ENCODE measurements around the gene ZBTB5. TPM values are rescaled to one million over a fixed set of nuclear protein-coding genes. Genes with fewer than 3 reads are reported as not detected.

Gene ZBTB5
- polyA plus RNA-seq, 2 of the 4 experiments (the other 2 are of a cell fraction): 12.4 to 18.1 TPM

DNA sequence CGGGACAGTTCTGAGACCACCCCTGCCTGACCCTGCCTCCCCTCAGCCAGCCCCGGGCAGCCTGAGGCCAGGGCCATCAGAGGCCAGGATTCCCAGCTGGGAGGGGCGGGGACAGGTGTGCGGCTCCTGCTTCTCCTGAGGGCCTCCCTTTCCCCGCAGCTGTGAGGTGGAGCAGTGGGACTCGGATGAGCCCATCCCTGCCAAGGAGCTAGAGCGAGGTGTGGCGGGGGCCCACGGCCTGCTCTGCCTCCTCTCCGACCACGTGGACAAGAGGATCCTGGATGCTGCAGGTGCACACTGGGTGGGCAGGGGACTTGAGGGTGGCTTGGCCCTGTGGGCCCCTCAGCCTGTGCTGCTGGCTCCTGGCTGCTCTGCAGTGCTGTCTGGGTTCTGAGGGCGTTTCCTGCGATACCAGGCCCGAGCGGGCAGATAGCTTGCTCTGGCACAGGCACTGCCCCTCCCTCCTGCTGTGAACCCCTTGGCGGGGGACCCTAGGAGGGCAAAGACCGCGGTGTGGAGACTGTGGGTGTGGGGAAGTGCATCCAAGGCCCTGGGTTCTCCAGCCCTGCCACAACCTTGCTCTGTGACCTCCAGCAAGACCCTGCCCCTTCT lies 40.5 kb downstream of the ZBTB5 start:
- peaks cover 26% of the 10 kb centered on the region for H3K4me1 ChIP-seq
- H3K9me3 ChIP-seq: no peaks in the 10 kb centered on the region
- peak overlapping the region; percentile 96 for H3K4me2 ChIP-seq
- TF ChIP-seq, protein P1, sequence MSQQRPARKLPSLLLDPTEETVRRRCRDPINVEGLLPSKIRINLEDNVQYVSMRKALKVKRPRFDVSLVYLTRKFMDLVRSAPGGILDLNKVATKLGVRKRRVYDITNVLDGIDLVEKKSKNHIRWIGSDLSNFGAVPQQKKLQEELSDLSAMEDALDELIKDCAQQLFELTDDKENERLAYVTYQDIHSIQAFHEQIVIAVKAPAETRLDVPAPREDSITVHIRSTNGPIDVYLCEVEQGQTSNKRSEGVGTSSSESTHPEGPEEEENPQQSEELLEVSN (IDR thresholded peaks at IDR 0.05; ENCODE audit: borderline replicate concordance, low read depth): no peak
- TF ChIP-seq ZC3H11A (IDR thresholded peaks at IDR 0.05) (no peak), RNF2 (IDR thresholded peaks at IDR 0.05; ENCODE audit: borderline replicate concordance, low read depth) (no peak), FOXS1 (CRISPR knock-in tag; IDR thresholded peaks at IDR 0.05) (no peak), KDM1A (IDR thresholded peaks at IDR 0.05; ENCODE audit: low read depth) (no peak), HEYL (CRISPR knock-in tag; IDR thresholded peaks at IDR 0.05) (no peak), ZSCAN20 (CRISPR knock-in tag; IDR thresholded peaks at IDR 0.05) (no peak), BHLHE40 (IDR thresholded peaks at IDR 0.05; ENCODE audit: low read depth, low read length) (no peak), NPAS2 (CRISPR knock-in tag; IDR thresholded peaks at IDR 0.05; ENCODE audit: borderline replicate concordance) (no peak), EHF (CRISPR knock-in tag; IDR thresholded peaks at IDR 0.05) (no peak), RAD21 (conservative IDR thresholded peaks at IDR 0.05 in 1 of 2, IDR thresholded peaks at IDR 0.05 in 1 of 2) (no peak), HDAC2 (IDR thresholded peaks at IDR 0.05) (no peak), ESRRA (IDR thresholded peaks at IDR 0.05; ENCODE audit: borderline replicate concordance, low read length) (no peak), CHD2 (IDR thresholded peaks at IDR 0.05; ENCODE audit: low read length, partially characterized antibody) (no peak), MAZ (IDR thresholded peaks at IDR 0.05; ENCODE audit: borderline replicate concordance, low read depth, low read length) (no peak), HOXB5 (CRISPR knock-in tag; IDR thresholded peaks at IDR 0.05) (no peak), KDM5A (IDR thresholded peaks at IDR 0.05) (no peak)
- TF ChIP-seq, protein P2, sequence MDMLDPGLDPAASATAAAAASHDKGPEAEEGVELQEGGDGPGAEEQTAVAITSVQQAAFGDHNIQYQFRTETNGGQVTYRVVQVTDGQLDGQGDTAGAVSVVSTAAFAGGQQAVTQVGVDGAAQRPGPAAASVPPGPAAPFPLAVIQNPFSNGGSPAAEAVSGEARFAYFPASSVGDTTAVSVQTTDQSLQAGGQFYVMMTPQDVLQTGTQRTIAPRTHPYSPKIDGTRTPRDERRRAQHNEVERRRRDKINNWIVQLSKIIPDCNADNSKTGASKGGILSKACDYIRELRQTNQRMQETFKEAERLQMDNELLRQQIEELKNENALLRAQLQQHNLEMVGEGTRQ (IDR thresholded peaks at IDR 0.05): no peak
- ATAC-seq (no peak), DNase-seq (ENCODE audit: low read depth in 1 of 2, low spot score in 1 of 2) (no peak), FAIRE-seq (no peak)
- H3K27ac ChIP-seq: peak overlapping the region in 1 of 2 experiments; percentile 92; a peak in 2 of 6 replicates
- H3K4me3 ChIP-seq: peak overlapping the region; percentile 85; the same call in 1 of the 3 replicates
- ChIA-PET CTCF (interaction anchor here (0.6 to 5.0 kb wide), 5 partner anchors 9 to 48 kb away, joined by 3 to 35 read pairs (median 3); no protein-coding TSS in a partner anchor), POLR2A (interaction anchor here (3.6 kb wide), 1 partner anchor 41 kb away, joined by 28 read pairs; the partner anchor contains the start of gene ZBTB5)
- over 99% methylated on average over 13 of the region's 18 CpGs for WGBS (ENCODE audit: missing lambda C conversion rate)

DNA sequence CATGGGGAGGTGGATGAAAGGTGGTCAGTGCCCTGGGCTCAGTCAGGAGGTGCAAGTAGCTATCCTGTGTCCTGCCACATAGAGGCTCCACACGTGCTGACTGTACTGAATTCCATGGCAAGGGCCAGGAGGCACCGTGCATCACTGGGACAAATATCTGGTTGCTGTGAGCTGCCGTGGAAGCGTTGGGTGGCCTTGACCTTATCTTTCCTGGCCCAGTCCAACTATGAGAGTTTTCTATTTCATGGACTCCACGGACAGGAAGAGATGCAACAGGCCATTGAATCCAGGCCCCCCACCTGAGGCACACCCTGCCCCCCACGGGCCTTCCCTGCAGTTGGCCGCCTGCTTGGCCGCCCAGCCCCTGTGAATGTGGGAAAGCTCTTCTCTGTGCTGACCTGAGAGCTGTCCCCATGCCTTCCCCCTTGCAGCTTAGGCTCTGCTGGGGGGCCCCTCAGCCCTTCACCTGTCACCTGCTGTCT lies 41.0 kb downstream of the ZBTB5 start:
- ATAC-seq: no peak
- TF ChIP-seq, protein P3, sequence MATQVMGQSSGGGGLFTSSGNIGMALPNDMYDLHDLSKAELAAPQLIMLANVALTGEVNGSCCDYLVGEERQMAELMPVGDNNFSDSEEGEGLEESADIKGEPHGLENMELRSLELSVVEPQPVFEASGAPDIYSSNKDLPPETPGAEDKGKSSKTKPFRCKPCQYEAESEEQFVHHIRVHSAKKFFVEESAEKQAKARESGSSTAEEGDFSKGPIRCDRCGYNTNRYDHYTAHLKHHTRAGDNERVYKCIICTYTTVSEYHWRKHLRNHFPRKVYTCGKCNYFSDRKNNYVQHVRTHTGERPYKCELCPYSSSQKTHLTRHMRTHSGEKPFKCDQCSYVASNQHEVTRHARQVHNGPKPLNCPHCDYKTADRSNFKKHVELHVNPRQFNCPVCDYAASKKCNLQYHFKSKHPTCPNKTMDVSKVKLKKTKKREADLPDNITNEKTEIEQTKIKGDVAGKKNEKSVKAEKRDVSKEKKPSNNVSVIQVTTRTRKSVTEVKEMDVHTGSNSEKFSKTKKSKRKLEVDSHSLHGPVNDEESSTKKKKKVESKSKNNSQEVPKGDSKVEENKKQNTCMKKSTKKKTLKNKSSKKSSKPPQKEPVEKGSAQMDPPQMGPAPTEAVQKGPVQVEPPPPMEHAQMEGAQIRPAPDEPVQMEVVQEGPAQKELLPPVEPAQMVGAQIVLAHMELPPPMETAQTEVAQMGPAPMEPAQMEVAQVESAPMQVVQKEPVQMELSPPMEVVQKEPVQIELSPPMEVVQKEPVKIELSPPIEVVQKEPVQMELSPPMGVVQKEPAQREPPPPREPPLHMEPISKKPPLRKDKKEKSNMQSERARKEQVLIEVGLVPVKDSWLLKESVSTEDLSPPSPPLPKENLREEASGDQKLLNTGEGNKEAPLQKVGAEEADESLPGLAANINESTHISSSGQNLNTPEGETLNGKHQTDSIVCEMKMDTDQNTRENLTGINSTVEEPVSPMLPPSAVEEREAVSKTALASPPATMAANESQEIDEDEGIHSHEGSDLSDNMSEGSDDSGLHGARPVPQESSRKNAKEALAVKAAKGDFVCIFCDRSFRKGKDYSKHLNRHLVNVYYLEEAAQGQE (IDR thresholded peaks at IDR 0.05): no peak
- TF ChIP-seq GATA3 (IDR thresholded peaks at IDR 0.05; ENCODE audit: borderline replicate concordance) (no peak), ZC3H11A (IDR thresholded peaks at IDR 0.05) (no peak), MAFK (IDR thresholded peaks at IDR 0.05; ENCODE audit: partially characterized antibody) (no peak), TP53 (CRISPR knock-in tag; IDR thresholded peaks at IDR 0.05) (no peak), NPAS2 (CRISPR knock-in tag; IDR thresholded peaks at IDR 0.05; ENCODE audit: borderline replicate concordance) (no peak), EP300 (IDR thresholded peaks at IDR 0.05) (no peak), BHLHE40 (IDR thresholded peaks at IDR 0.05; ENCODE audit: low read depth, low read length) (no peak), ZFP36 (IDR thresholded peaks at IDR 0.05; ENCODE audit: borderline replicate concordance, partially characterized antibody) (no peak), RAD21 (conservative IDR thresholded peaks at IDR 0.05 in 1 of 2, IDR thresholded peaks at IDR 0.05 in 1 of 2) (no peak), TFCP2L1 (CRISPR knock-in tag; IDR thresholded peaks at IDR 0.05) (no peak)
- TF ChIP-seq, protein P4, sequence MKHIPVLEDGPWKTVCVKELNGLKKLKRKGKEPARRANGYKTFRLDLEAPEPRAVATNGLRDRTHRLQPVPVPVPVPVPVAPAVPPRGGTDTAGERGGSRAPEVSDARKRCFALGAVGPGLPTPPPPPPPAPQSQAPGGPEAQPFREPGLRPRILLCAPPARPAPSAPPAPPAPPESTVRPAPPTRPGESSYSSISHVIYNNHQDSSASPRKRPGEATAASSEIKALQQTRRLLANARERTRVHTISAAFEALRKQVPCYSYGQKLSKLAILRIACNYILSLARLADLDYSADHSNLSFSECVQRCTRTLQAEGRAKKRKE (CRISPR knock-in tag; IDR thresholded peaks at IDR 0.05; ENCODE audit: low read depth): no peak
- TF ChIP-seq, protein P2 (IDR thresholded peaks at IDR 0.05): no peak
- TF ChIP-seq, protein P5, sequence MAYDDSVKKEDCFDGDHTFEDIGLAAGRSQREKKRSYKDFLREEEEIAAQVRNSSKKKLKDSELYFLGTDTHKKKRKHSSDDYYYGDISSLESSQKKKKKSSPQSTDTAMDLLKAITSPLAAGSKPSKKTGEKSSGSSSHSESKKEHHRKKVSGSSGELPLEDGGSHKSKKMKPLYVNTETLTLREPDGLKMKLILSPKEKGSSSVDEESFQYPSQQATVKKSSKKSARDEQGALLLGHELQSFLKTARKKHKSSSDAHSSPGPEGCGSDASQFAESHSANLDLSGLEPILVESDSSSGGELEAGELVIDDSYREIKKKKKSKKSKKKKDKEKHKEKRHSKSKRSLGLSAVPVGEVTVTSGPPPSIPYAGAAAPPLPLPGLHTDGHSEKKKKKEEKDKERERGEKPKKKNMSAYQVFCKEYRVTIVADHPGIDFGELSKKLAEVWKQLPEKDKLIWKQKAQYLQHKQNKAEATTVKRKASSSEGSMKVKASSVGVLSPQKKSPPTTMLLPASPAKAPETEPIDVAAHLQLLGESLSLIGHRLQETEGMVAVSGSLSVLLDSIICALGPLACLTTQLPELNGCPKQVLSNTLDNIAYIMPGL (CRISPR knock-in tag; IDR thresholded peaks at IDR 0.05; ENCODE audit: borderline replicate concordance): no peak

More for the DNA sequence above, 41.0 kb downstream of the ZBTB5 start:
- H3K4me1 ChIP-seq: peaks cover 26% of the 10 kb centered on the region
- 70% methylated on average over 5 of the region's 8 CpGs for WGBS (ENCODE audit: missing lambda C conversion rate)
- peak overlapping the region in 1 of 2 experiments; percentile 92; a peak in 2 of 6 replicates for H3K27ac ChIP-seq
- peak overlapping the region; percentile 85 for H3K4me3 ChIP-seq
- no peaks in the 10 kb centered on the region for H3K9me3 ChIP-seq
- peak overlapping the region; percentile 96 for H3K4me2 ChIP-seq
- FAIRE-seq (no peak), DNase-seq (ENCODE audit: low read depth in 1 of 2, low spot score in 1 of 2) (no peak)
- CTCF ChIA-PET: interaction anchor here (0.6 to 5.0 kb wide), 4 partner anchors 9 to 48 kb away, joined by 3 to 35 read pairs (median 4); no protein-coding TSS in a partner anchor
- POLR2A ChIA-PET: interaction anchor here (3.6 kb wide), 1 partner anchor 41 kb away, joined by 28 read pairs; the partner anchor contains the start of gene ZBTB5

All from A549 (cell line).